Mesenteric fat pad (tissue), 1 donor: ENCODE data around the gene SLCO4A1. TPM values are rescaled to one million over a fixed set of nuclear protein-coding genes. Genes with fewer than 3 reads are reported as not detected.

Source experiments
- DNase-seq: peaks from one replicate; pipeline ENCODE4 v3.0.0-alpha.2; 2020; ENCODE audit warnings: low spot score
- total RNA-seq: library from RNA; stranded (reverse); fragmentation: NEBNext Ultra II Directional; extraction: Animal tissue kit (Norgen Biotek cat#: 25700); gene quantifications from one replicate; pipeline ENCODE4 v1.2.1, GENCODE V29; 2021
- donor health status: DM: yes; HTN: yes; CAD: no.

The SLCO4A1 gene
- total RNA-seq, 1 donor from 2014 or later: 44.4 TPM

DNA sequence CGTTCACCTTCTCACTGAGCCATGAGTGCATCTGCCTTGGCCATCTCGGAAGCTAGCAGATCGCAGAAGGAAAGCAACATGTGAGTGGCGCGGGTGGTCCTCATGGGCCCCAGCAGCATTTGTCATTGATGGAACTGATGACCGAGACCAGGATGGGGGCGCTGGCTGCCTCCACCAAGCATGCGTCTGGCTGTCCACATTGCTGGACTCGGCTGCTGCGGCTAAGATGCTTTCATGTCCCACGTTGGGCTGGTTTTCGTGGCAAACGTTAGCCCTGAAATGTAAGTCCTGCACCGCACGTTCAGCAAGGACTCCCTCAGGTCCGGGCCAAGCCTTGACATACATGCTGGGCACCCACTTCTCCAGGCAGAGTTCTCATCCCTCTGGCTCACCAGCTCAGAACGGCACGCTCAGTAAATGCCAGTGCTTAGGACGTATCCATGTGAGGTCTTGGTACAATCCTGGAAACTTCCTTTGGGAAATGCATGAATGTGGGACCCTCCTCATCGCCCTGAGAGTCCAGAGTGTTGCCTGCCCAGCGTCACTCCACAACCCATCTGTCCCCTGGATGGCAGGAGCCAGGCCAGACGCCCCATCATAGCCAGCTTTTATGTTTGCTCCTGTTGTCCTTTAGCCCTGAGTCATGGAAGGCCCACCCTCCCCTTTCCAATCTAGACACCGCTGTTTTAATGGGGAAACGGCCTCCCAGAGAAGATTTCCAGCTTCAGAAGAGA is 8.4 kb downstream of the SLCO4A1 start:
- no peak for DNase-seq

DNA sequence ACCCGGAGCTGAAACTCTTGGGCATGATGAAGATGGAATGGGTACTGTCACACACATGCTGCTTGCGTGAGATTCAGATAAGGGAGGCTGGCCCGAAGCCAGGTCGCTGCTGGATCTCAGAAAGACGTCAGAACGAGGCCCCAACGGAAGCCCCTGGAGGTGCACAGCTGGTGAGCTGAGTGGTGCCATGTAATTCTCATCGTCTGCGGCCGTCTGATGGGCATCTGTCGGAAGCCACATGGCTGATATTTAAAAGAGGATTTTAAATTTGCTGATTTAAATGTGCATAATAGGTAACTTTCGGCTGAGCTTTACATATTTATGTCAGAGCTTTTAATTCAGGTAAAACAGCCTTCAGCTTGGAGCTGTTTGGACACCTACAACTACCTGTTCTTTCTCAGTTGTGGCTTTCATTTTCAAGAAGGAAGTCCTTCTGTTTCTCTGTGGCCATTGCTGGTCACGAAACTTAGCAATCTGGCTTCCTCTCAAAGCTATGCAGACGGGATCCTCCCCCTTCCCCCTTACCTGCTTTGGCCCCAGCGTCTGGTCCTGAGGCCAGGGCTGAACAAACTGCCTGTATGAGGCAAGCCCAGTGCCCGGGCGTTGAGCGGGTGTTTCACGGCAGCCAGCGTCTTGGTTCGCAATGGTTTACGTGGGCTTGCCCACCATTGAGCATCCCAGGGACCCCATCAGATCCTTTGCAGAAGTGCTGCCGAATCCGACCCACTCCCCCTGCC is 9.2 kb downstream of the SLCO4A1 start:
- DNase-seq: no peak

GRCh38 chr20:62652041-62652893 is 10.0 kb downstream of the SLCO4A1 start:
- DNase-seq: peak; percentile 97

GRCh38 chr20:62652894-62653305 is 10.6 kb downstream of the SLCO4A1 start:
- DNase-seq: no peak

DNA sequence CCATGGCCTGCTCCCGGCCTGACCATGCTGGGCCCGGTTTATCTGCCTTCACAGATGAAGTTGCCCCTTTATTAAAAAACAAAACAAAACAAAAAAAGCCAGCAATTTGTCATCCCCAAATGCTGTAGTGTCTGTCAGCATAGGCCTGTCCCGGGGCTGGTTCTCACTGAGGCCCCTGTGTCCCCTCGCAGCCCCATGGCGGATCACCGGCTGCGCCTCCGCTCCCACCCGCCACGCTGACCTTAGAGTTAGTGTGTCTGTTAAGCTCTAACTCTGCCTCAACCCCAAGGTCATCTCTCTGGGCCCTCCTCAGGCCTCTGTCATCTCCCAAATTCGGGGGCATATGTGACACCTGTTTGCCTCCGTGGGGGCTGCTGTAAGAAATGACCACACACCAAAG is 11.1 kb downstream of the SLCO4A1 start:
- no peak for DNase-seq

DNA sequence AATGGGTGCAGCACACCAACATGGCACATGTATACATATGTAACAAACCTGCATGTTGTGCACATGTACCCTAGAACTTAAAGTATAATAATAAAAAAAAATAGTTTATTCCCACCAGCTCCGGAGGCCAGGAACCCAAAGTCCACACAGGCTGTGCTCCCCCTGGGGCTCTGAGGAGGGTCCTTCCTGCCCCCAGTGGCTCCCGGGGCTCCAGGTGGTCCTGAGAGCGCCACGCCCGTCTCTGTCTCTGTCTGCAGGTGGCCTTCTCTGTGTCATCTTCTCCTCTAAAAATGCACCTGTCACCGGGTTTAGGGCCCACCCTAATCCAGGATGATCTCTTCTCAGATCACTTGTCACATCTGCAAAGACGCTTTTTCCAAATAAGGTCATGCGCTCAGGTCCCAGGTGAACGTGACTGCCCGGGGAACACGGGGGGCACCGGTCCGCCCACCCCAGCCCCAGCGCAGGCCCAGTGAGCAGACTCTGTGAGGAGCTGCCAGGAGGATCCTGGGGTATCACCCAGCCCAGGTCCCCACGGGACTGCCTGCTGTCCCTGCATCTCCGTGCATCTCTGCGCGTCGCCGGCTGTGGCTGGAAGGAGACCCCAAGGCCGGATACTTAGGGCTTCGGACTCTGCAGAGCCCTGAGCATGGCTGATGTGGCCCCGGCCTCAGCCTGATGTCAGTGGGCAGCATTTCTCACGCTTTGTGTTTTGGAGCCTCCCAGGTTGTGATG is 11.8 kb downstream of the SLCO4A1 start:
- DNase-seq: no peak

DNA sequence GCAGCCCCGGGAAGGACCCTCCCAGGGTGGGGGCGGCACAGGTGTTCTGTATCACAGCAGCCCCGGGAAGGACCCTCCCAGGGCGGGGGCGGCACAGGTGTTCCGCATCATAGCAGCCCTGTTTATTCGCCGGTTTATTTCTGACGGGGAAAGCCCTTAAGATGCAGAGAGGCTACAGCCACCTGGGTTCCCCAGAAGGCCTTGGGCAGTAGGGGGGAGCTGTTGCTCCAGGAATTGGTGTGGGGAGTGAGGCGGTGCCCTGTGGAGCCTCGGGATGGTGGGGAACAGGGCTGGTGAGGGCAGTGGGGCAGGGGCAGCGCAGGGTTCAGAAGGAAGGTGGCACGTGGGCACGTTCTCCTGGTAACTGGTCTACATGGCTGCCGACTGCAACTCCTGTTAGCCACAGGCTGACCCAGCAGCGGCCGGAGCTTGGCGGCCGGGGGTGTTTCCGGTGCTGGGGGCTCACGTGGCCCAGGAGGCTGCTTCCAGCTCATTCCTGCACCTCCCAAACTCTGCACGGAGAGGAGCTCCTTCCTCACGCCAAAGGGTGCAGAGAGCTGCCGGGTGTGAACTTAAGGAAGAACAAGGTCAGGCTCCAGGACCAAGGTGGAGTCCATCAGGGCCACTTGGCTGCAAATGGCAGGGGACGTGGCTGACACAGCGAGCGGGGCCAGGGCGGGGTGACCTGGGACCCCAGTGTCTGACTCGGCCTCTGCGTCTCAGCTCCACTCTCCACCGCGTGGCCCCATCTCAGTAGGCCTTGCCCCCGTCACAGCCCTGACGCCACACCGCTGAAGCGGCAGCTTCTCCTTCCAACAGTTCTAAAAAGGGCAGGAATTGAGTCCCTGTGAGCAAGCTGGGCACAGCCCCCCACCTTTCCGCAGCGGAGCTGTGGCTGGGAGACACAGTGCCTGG is 13.2 kb downstream of the SLCO4A1 start:
- no peak for DNase-seq

DNA sequence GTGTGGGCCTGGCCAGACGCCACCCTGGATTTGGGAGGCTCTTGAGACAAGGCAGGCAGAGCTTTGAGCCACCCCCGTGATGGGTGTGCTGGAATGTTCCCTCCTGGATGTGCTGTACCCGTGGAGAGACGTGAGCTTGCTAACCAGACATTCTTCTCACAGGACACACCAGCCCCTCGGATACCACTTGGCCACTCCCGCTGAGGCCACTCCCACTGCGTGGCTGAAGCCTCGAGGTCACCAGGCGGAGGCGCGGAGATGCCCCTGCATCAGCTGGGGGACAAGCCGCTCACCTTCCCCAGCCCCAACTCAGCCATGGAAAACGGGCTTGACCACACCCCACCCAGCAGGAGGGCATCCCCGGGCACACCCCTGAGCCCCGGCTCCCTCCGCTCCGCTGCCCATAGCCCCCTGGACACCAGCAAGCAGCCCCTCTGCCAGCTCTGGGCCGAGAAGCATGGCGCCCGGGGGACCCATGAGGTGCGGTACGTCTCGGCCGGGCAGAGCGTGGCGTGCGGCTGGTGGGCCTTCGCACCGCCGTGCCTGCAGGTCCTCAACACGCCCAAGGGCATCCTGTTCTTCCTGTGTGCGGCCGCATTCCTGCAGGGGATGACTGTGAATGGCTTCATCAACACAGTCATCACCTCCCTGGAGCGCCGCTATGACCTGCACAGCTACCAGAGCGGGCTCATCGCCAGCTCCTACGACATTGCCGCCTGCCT is 14.1 kb downstream of the SLCO4A1 start:
- DNase-seq: no peak

DNA sequence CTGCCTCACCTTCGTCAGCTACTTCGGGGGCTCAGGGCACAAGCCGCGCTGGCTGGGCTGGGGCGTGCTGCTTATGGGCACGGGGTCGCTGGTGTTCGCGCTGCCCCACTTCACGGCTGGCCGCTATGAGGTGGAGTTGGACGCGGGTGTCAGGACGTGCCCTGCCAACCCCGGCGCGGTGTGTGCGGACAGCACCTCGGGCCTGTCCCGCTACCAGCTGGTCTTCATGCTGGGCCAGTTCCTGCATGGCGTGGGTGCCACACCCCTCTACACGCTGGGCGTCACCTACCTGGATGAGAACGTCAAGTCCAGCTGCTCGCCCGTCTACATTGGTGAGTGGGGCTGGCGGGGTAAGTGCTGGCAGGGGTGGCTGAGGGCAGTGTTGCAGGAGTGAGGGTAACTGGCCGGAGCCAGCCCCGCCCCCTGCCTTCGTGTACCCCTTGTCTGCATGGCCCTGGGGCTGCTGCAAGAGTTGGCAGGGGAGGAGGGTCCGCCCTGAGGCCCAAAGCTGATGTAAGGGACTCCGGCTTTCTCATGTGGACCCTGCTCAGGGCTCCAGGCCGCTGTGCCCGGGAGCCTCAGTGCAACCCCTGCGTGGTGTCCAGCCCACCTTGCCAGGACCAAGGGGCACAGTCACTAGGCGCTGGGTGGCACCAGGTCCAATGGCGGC is 14.8 kb downstream of the SLCO4A1 start:
- no peak for DNase-seq

- no peak for DNase-seq
Measured at GRCh38 chr20:62657589-62657942, 15.3 kb downstream of the SLCO4A1 start.

- no peak for DNase-seq
Measured at GRCh38 chr20:62657956-62658355, 15.7 kb downstream of the SLCO4A1 start.

- DNase-seq: no peak
Measured at GRCh38 chr20:62658593-62659178, 16.4 kb downstream of the SLCO4A1 start.

DNA sequence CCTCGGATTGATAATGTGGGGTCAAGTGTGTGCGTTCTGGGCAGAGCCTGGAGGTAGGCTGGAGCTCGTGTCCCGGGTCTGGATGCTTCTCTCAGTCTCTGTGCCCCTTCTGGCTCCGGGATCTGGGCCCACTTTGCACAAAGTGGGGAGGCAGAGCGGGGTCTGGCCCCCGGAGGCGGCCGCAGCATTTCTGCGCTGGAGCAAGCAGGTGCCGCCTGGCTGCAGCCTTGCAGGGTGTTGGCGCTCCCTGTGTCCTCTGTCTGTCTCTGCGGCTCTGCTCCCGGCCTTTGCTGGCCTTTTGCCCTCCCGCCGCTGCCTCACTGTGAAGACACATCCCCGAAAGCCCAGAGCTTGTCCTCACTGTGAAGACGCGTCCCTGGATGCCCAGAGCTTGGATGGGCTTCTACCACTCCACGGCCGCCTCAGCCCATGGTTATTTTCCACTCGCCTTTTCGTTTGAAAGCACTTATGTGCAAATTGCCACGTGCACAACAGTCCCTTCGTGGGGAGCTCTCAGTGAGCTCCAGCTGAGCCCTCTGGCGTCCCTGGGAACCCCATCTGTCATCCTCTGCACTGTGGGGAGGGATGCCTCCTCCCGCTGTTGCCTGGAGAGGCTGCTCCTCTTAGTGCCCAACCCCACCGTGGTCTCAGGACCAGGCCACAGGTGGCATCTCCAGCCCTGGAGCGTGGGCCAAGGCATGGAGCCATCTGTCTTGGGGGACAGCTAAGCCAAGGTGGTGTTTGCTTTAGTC is 17.4 kb downstream of the SLCO4A1 start:
- DNase-seq: no peak

- DNase-seq: no peak
Measured at GRCh38 chr20:62660240-62660615, 17.9 kb downstream of the SLCO4A1 start.

DNA sequence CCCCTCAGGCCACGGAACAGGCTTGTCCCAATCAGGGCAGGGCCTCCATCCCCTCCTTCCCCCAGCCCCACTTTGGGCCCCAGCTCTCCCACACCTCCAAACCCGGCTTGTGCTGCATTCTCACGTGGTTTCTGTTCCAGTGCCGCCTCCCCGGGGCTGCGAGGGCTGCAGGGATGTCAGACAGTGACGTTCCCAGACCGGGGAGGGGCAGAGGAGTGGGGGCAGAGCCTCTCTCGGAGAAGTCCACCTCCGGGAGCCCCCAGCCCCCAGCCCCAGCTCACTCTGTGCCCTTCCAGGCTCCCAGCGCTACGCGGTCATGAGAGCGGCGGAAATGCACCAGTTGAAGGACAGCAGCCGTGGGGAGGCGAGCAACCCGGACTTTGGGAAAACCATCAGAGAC is 18.5 kb downstream of the SLCO4A1 start:
- DNase-seq: no peak

- DNase-seq: no peak
Measured at GRCh38 chr20:62661647-62662046, 19.3 kb downstream of the SLCO4A1 start.

DNA sequence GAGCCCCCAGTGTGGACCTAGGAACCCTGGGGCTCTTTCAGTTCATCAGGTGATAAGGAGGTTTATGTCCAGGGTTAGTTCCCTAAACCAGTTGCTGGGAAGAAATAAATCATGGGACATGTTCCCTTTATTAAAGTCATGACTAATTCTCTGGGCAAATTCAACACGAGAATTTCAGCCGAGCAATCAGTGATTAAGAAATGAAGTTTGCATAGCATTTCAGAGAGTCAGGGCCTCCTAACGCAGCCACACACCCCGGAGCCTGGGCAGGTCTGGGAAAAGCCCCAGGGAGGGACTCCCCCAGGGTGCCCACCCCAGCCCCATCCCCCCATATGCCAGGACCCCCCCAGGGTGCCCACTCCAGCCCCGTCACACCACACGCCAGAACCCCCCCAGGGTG is 20.1 kb downstream of the SLCO4A1 start:
- no peak for DNase-seq
